Adrenal gland (tissue), 5 donors: ENCODE measurements around the gene SCAP.

Experiments
- CTCF ChIP-seq, 6 experiments: fragments of 450-650 bp in 4 of 6; fragments of 200-600 bp in 2 of 6; sonication (generic) in 1 of 6; IDR thresholded peaks; 1 replicate in 5 of 6; 2 replicates in 1 of 6; pipeline versions ENCODE4 v1.5.1 to v1.8.0; 2016 to 2021; ENCODE audit warnings: antibody characterized with exemption in 6 of 6, mild to moderate bottlenecking in 2 of 6, moderate library complexity in 1 of 6
- POLR2A ChIP-seq, 2 donors: fragments of 450-650 bp; IDR thresholded peaks; one replicate each; pipeline ENCODE4 v1.6.1; 2017; ENCODE audit warnings: antibody characterized with exemption in 2 of 2, mild to moderate bottlenecking in 2 of 2, moderate library complexity in 1 of 2
- donor health status: DM: no; HTN: no; CAD: no.

GRCh38 chr3:47370887-47371697 is 104.6 kb downstream of the SCAP start:
- TF ChIP-seq POLR2A (IDR thresholded peaks at IDR 0.05), result no peak
- peak in 2 of 6 experiments; percentile 11 to 38 for TF ChIP-seq CTCF (IDR thresholded peaks at IDR 0.05)
